ENCODE data around the gene C4BPA.

Gene C4BPA

GRCh38 chr1:207077470-207078377, 26.3 kb upstream of the C4BPA start:
- peak; percentile 34 to 39 for DNase-seq (ENCODE audit: low read depth in 2 of 2)

DNA sequence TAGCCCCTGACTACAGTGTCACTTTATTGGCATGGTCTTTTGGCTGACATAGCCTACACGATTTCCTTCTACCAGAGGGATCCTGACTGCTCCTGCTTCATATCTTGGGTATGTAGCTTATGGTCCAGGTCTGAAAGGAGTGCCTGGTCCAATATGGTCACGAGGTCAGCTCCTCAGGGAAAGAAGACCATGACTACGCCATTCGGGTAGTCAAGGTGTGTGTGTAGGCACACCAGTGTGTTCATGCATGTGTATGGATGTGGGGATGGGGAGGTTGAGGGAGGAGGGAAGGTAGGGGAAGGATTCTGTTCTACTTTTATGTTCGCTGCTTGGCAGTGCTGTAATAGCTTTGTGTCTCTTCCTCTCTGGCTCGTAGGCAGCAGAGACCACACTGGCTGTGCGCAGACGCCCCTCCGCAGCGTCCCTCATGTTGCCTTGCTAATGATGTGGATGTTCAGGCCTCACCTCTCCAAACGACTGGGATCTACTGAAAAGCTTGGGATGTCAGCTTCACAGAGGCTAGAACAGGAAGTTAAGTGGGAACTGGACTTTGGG, 25.4 kb upstream of the C4BPA start:
- DNase-seq (ENCODE audit: low read depth in 2 of 2), result no peak

GRCh38 chr1:207079706-207080241, 24.3 kb upstream of the C4BPA start:
- DNase-seq (ENCODE audit: low read depth in 2 of 2), result no peak

DNA sequence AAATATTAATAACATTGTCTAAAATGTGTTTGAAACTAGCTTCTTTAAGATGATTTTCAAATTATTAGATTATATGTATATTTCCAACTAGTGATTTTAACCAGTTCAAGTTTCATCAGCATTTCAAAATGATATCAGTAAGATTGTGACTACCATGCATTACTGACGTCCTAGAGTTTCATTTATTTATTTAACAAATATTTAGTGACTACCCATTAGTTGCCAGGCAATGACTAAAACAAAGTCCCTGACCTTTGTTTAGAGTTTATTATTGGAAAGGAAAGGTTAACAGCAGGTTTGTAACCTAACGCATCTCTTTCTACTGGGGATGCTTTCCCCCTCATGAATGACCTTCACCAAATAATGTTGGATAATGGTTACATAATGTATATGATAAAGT, 22.9 kb upstream of the C4BPA start:
- no peak for DNase-seq (ENCODE audit: low read depth in 2 of 2)

DNA sequence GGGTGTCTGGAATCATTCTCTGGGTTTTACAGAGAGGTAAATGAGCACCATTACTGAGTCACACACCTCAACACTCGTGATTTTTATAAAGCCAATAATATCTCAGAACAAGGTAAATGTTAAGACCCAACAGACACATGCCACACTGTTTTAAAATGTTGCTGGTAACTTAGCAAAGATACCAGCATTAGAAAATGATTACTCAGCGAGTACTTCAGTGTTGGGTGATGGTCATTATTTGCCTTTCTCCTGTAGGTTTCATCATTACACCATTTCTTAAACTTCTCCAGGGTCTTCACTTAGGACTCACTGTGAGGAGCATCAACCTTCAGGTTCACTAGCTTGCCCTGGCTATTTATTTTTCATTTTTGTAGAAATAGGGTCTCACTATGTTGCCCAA, 22.2 kb upstream of the C4BPA start:
- no peak for DNase-seq (ENCODE audit: low read depth in 2 of 2)

DNA sequence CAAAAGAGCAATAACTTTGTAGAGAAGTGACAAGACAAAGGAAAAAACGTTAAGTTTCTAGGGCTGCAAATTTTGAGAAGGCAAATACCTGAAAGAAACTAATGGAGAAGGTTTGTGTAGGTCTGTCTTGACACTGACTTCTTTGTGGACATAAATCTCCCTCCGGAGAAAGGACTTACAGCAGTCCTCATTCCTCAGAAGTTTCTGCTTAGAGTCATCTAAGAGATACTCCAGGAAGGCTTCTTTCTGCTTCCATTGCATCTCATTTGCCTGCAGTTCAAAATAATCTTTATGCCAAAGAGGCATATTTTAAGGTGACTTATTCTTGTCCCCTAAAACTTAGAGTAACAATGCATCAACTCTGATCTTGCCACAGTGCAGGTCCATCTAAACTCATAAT, 19.8 kb upstream of the C4BPA start:
- DNase-seq (ENCODE audit: low read depth in 2 of 2), result no peak

GRCh38 chr1:207084701-207085180, 19.3 kb upstream of the C4BPA start:
- peak; percentile 24 to 27 for DNase-seq (ENCODE audit: low read depth in 2 of 2)

DNA sequence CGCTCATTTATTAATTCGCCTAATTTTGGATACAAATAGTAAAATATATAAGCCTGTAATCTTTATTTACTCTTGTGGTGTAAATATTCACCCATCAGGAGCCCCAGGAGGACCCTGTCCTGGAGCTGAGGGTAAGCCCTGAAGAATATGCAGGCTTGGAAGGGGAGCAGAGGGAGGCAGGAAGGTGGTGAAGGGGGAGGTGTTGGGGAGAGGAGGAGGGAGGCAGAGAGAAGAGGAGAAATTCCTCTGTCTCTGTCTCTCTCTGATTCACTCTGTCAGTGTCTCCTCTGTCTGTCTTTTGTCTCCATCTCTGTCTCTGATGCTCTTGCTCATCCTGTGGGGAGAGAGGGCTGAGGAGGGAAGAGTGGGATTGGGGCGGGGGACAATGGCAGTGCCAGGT, 18.1 kb upstream of the C4BPA start:
- no peak for DNase-seq (ENCODE audit: low read depth in 2 of 2)

- DNase-seq (ENCODE audit: low read depth in 2 of 2), result no peak
Observed at GRCh38 chr1:207088161-207088560, 15.9 kb upstream of the C4BPA start.

DNA sequence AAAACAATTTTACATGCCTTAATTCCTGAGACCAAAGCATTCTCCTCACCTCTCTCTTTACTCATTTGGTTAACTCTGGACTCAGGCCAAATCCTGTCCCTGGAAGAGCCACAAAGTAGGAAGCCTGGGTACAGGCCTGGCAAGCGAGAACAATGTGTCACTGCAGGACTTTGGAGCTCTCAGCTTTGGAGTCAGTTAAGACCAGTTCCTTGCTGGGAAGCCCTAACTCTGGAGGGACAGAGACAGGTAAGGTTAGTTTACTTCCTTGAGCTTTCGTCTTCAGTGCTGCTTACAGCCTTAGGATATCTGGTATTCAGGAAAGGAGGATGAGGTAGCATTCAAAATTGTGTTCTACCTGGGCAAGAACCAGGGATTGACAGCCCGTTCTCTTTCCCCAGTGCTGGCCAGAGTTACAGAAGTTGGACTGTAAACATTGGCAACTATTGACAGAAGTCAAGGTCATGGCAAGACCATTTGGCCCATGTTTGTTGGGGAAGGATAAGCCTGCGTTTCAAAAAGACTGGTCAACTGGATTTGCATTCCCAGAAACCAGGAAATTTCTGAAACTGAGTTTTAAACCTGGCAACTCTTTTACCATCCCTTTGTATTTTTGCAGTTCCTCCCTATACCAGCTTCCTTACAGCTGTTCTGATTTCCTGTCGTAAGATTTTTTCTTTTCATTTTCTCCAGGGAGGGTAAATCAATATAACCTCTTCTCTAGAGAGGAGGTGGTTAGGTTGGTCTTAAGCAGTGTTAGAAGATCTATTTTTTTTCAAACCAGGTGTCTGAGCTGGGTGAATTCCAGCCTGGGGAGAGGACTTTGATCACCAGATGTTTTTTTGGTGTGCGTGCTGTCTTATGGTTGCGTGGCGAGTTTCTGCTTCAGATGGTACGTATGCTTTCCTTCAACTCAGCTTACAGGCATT, 15.1 kb upstream of the C4BPA start, which contains the start of gene C4BPB:
Gene C4BPB, plus strand, starts transcription at position 160 of the 926 bp plus-strand sequence. Its CDS starts 672 bp downstream, at position 832.
- no peak for DNase-seq (ENCODE audit: low read depth in 2 of 2)

DNA sequence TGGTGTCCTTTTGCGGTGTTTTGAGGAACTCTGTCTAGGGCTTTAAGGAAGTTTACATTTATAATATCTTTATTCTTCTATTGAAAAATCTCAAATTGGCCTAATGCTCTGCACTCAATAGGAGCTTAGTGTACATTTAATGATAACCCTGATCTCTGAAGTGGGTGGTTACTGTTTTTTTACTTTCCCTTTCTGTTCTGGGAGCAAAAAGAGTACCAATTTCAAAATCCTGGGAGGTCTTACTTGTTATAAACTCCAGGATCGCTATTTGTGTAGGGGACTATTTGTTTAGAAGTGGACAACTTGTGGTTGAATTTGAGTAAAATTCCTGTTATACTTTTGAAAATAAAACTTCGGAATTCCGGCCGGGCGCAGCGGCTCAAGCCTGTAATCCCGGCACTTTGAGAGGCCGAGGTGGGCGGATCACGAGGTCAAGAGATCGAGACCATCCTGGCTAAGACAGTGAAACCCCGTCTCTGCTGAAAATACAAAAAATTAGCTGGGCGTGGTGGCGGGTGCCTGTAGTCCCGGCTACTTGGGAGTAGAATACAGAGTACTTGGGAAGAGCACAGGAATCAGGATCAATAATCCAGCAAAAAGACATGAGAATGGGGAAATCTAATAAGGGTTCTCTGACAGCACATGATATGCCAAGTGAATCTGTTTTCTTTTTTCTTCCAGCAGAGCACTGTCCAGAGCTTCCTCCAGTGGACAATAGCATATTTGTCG, 14.2 kb upstream of the C4BPA start:
- no peak for DNase-seq (ENCODE audit: low read depth in 2 of 2)

DNA sequence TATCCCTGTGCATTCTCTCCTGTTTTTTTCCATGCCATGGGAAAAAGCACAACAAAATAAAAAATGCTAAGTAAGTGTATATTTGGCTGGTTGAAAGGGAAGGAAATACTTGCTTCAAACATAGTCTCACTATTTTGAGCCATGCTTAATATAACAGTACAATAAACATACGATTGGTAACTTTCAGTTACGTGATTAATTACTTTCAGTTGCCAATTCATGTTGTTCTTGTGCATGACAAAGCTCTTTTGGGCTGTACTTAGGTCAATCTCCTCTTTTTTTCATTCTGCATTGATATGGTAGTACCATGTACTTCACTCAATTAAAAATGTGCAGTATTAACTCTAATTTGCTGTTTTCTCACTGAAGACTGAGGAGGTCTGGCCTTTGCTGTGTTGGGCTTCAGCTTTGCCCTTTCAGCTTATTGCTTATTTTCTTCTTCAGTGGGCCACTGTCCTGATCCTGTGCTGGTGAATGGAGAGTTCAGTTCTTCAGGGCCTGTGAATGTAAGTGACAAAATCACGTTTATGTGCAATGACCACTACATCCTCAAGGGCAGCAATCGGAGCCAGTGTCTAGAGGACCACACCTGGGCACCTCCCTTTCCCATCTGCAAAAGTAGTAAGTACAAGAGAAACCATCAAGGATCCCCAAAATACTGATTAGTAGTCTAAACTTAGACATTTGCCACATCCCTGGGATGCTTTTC, 12.7 kb upstream of the C4BPA start:
- no peak for DNase-seq (ENCODE audit: low read depth in 2 of 2)

DNA sequence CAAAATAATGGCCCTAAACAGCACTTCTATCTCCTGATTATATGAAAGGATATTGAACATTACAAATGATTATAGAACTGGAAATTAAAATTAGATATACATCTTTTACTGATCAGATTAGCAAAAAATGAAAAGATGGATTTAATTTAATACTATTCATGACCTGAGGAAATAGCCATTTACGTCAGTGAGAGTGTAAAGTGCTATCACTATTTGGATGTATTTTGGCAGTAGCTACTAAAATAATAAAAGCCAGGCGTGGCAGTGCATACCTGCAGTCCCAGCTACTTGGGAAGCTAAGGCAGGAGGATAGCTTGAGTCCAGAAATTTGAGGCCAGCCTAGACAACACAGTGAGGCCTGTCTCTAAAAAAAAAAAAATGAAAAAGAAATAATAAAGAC, 10.1 kb upstream of the C4BPA start:
- DNase-seq (ENCODE audit: low read depth in 2 of 2), result no peak

DNA sequence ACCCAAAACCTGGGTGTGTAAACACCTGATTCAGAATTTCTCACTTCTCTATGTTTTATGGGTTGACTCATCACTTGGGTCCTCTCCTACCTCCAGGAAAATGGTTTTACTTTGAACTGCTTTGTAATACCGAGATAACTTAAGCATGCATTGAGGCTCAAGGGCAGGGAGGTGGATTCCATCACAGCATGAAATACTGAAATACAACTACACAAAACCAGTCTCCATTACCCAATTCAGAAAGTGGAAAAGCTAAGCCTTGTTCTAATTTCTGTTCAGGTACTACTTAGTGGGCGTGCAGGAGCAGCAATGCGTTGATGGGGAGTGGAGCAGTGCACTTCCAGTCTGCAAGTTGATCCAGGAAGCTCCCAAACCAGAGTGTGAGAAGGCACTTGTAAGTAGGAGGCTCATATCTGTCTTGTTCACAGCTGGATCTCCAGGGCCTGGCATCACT, 6.1 kb upstream of the C4BPA start:
- DNase-seq (ENCODE audit: low read depth in 2 of 2), result no peak

DNA sequence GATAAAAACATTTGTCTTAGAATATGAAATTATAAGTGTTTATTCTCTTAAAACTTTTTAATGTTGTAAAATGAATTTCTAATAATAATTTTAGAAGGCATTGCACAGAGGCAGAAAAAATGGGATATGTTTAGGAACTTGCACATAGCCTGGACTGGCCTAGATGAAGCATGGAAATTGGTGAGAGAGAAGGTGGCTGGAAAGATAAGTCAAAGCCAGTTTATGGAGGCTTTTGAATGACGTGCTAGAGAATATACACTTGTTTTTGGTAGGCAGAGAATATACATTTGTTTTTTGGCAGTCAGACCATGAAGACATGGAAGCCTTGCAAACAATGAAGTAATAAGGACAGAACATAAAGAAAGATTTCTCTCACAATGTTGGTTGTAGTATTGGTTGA, 2.3 kb upstream of the C4BPA start:
- no peak for DNase-seq (ENCODE audit: low read depth in 2 of 2)

- DNase-seq (ENCODE audit: low read depth in 2 of 2), result no peak
Observed at GRCh38 chr1:207102146-207102545, 1.9 kb upstream of the C4BPA start.

GRCh38 chr1:207102659-207103058, 1.4 kb upstream of the C4BPA start:
- no peak for DNase-seq (ENCODE audit: low read depth in 2 of 2)

DNA sequence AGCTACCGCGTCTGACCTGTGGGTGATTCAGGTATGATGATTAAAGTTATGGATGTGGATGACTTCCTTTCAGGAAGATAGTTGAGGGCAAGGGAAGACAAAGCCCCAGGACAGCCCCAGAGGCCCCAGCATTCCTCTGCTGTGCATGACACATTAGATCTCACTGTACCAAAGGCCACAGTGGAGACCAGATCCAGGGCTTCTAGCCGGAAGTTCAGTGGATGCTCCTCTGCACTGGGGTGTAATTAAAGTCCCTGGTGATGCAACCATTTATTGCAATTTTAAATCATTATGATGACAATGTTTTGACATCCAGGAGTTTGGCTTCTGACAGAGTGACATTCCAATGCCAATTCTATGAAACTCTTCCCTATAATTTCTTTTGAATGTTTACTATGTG, 5.0 kb downstream of the C4BPA start:
- no peak for DNase-seq (ENCODE audit: low read depth in 2 of 2)

DNA sequence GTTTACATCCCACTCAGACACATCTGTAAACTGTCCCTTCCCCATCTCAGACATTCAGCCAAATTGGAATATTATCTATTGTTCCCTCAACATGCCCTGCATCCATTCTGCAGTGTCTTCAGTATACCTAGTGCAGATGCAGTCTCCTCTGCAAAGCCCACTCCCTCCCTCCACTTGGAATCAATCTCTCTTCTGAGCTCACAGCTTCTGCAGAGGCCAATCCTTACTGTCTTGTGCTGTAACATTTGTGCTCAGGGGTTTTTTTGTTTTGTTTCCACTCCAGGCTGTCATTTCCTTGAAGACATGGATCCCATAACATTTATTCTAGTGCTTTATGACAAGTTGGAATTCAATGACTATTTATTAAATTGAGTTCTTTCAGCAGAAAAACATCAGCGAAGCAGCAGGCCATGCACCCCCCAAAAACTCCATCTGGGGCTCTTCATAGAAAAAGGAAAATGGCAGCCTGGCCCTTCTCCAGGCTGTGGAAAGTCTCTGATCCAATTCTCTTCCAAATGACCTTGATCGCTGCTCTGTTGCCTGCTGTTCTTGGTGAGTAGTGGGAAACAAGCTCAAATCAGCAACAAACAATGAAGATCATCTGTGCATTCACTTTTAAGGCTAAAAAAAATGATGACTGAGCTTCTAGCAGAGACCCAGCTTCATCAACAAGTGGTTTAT, 8.7 kb downstream of the C4BPA start:
- DNase-seq (ENCODE audit: low read depth in 2 of 2), result no peak

DNA sequence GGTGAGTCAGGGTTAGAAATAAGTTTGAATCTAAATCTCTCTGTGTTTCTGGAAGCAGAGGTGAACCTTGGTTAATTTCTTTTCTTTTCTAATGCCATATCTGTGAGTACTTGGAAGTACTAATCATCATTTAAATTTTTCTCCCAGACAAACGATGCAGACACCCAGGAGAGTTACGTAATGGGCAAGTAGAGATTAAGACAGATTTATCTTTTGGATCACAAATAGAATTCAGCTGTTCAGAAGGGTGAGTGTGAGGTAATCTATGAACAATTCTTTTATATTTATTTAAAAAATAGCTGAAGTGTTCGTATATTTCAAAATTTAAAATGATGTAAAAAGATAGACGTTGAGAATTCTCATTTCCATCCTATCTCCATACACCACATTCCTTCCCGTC, 11.2 kb downstream of the C4BPA start:
- no peak for DNase-seq (ENCODE audit: low read depth in 2 of 2)

All from activated CD8-positive, alpha-beta memory T cell treated with anti-CD3 and anti-CD28 coated beads for 4 hours (primary cell).